HEK293T (cell line): ENCODE results near the gene RASA1.

ENCODE experiments used
- CTCF ChIA-PET: fragments of 350-600 bp; formaldehyde crosslinking; extraction: SDS; loops from one replicate; lab custom pipeline; 2021; ENCODE audit warnings: antibody characterized with exemption, inconsistent platforms; lab: Yijun Ruan, JAX
- POLR2A ChIA-PET: fragments of 350-600 bp; formaldehyde crosslinking; extraction: SDS; loops from one replicate; lab custom pipeline; 2020; ENCODE audit warnings: antibody characterized with exemption, inconsistent platforms; lab: Yijun Ruan, JAX
- DNase-seq: peaks from one replicate; pipeline ENCODE4 v3.0.0; 2012; ENCODE audit warnings: mixed read lengths; ENCODE audit errors: extremely low spot score
- ARNT ChIP-seq: fragments of 450-650 bp; IDR thresholded peaks from 2 replicates; pipeline ENCODE4 v1.6.1; 2017; ENCODE audit warnings: mild to moderate bottlenecking
- BHLHE40 ChIP-seq: fragments of 450-650 bp; IDR thresholded peaks from 2 replicates; pipeline ENCODE4 v1.6.1; 2016; ENCODE audit warnings: mild to moderate bottlenecking, moderate library complexity, borderline replicate concordance
- CTBP1 ChIP-seq: fragments of 450-650 bp; IDR thresholded peaks from 2 replicates; pipeline ENCODE4 v1.6.1; 2016; ENCODE audit warnings: borderline replicate concordance
- ELF4 ChIP-seq: fragments of 450-650 bp; IDR thresholded peaks from 2 replicates; pipeline ENCODE4 v1.6.1; 2017; ENCODE audit warnings: antibody characterized with exemption
- FOXA1 ChIP-seq: fragments of 450-650 bp; IDR thresholded peaks from 2 replicates; pipeline ENCODE4 v1.6.1; 2016; ENCODE audit warnings: mild to moderate bottlenecking
- FOXK2 ChIP-seq: fragments of 450-650 bp; IDR thresholded peaks from 2 replicates; pipeline ENCODE4 v1.6.1; 2016; ENCODE audit warnings: mild to moderate bottlenecking
- FOXM1 ChIP-seq: fragments of 450-650 bp; IDR thresholded peaks from 2 replicates; pipeline ENCODE4 v1.6.1; 2017; ENCODE audit warnings: mild to moderate bottlenecking, borderline replicate concordance
- HDGF ChIP-seq: fragments of 450-650 bp; IDR thresholded peaks from 2 replicates; pipeline ENCODE4 v1.6.1; 2017; ENCODE audit warnings: antibody characterized with exemption, borderline replicate concordance
- L3MBTL2 ChIP-seq: fragments of 450-650 bp; conservative IDR thresholded peaks from 2 replicates; pipeline ENCODE4 v1.6.1; 2016; ENCODE audit warnings: mild to moderate bottlenecking
- LEF1 ChIP-seq: fragments of 450-650 bp; IDR thresholded peaks from 2 replicates; pipeline ENCODE4 v1.6.1; 2017; ENCODE audit warnings: mild to moderate bottlenecking, borderline replicate concordance
- NFRKB ChIP-seq: fragments of 450-650 bp; IDR thresholded peaks from 2 replicates; pipeline ENCODE4 v1.6.1; 2016; ENCODE audit warnings: mild to moderate bottlenecking, moderate library complexity
- SP1 ChIP-seq: fragments of 450-650 bp; IDR thresholded peaks from 2 replicates; pipeline ENCODE4 v1.6.1; 2017
- SUZ12 ChIP-seq: fragments of 450-650 bp; IDR thresholded peaks from 2 replicates; pipeline ENCODE4 v1.6.1; 2016; ENCODE audit warnings: mild to moderate bottlenecking
- TARDBP ChIP-seq: fragments of 450-650 bp; IDR thresholded peaks from 2 replicates; pipeline ENCODE4 v1.6.1; 2016
- ZNF384 ChIP-seq: fragments of 450-650 bp; IDR thresholded peaks from 2 replicates; pipeline ENCODE4 v1.6.1; 2016
- TF ChIP-seq, protein P1 (sequence below): fragments of 450-650 bp; IDR thresholded peaks from 2 replicates; pipeline ENCODE4 v1.6.1; 2016

RASA1 gene

DNA sequence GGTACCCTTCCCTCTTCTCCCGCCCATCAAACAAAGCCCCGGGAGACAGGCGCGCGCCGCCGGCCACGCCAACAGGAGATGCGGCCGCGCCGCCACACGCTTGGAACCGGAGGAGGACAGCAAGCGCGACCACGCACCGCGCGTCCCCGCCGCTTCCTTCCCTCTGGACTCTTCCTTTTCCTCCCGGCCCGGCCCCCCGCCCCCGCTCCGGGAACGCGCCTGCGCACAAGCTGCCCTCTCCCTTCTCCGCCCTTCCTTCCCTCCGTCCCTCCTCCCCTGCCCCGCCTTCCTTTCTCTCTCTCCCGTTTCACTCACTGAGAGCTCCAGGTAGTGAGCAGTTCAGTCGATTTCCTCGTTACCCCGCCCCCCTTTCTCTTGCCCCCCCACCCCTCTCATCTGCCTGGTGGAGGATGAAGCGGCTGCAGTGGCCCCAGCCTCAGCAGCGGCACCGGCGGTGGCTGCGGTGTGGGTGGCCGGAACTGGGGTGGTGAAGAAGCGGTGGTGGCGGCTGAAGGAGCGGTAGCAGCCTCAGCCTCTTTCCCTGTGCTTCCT lies at the start of gene RASA1:
Gene RASA1, plus strand, starts transcription at position 310 of the 552 bp plus-strand sequence. CDS start 569 bp downstream, outside the sequence.
- TF ChIP-seq ELF4 (no peak), L3MBTL2 (no peak; the same call in 1 of the 2 replicates), HDGF (no peak), TARDBP (no peak)
- TF ChIP-seq, protein P1, sequence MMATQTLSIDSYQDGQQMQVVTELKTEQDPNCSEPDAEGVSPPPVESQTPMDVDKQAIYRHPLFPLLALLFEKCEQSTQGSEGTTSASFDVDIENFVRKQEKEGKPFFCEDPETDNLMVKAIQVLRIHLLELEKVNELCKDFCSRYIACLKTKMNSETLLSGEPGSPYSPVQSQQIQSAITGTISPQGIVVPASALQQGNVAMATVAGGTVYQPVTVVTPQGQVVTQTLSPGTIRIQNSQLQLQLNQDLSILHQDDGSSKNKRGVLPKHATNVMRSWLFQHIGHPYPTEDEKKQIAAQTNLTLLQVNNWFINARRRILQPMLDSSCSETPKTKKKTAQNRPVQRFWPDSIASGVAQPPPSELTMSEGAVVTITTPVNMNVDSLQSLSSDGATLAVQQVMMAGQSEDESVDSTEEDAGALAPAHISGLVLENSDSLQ: no peak; the same call in 1 of the 2 replicates
- POLR2A ChIA-PET: interaction anchor here (0.5 to 1.5 kb wide), 12 partner anchors 9 to 133 kb away, joined by 3 to 8 read pairs (median 3); no protein-coding TSS in a partner anchor
- CTCF ChIA-PET: interaction anchor here (1.0 kb wide), 1 partner anchor 9 kb away, joined by 3 read pairs; no protein-coding TSS in a partner anchor
- peak; percentile 89 for DNase-seq

DNA sequence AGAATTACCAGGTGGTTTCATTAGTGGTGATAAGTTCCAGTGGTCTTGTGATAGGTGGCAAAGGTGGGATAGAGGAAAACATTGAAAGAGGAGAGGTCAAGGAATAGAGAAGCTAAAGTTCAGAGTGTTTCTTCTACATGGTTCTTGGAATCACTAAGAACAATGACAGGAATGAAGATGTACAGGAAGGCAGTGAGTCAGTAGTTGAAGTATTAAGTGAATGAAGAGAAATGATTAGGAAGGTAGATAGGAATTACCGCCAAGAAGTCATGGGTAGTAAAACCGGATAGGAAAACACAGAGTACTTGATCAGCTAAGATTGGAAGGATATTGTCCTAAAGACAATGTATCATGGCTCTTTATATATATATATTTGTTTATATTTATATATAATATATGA lies 37.9 kb upstream of the RASA1 start:
- POLR2A ChIA-PET: no interaction called here
- CTCF ChIA-PET: no interaction called here
- no peak for DNase-seq
- no peak for TF ChIP-seq SUZ12
- TF ChIP-seq LEF1: no peak
- TF ChIP-seq, protein P1: no peak
- TF ChIP-seq TARDBP: no peak
- TF ChIP-seq L3MBTL2: no peak
- no peak for TF ChIP-seq FOXA1
- no peak for TF ChIP-seq ARNT
- TF ChIP-seq FOXK2: no peak
- TF ChIP-seq NFRKB: no peak
- TF ChIP-seq BHLHE40: no peak
- TF ChIP-seq SP1: no peak
- no peak for TF ChIP-seq FOXM1
- no peak for TF ChIP-seq HDGF
- TF ChIP-seq ELF4: no peak
- no peak for TF ChIP-seq CTBP1
- no peak for TF ChIP-seq ZNF384

GRCh38 chr5:87231037-87231808 lies 36.5 kb upstream of the RASA1 start:
- POLR2A ChIA-PET: no interaction called here
- CTCF ChIA-PET: no interaction called here
- no peak for DNase-seq
- TF ChIP-seq HDGF (no peak), SUZ12 (no peak), BHLHE40 (no peak), L3MBTL2 (no peak), FOXK2 (no peak), SP1 (no peak), CTBP1 (no peak), ARNT (no peak), NFRKB (no peak), TARDBP (no peak), FOXA1 (no peak), LEF1 (no peak), ZNF384 (no peak)
- TF ChIP-seq, protein P1: no peak

DNA sequence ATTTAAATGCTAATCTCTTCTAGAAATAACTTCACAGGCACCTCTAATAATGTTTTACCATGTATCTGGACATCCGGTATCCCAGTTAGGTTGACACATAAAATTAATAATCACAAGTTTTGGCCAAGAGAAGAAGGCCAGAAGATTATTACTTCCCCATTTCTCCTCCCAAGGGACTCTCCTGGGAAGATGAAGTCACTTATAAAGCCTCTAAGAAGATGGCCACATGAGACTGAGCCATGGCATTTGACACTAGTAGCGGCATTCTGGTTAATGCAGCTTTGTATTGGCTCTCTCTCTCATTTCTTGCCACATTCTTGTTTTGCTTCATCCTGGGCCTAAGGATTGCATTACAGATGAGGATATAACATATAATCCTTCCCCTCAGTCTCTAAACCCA lies 34.5 kb upstream of the RASA1 start:
- ChIA-PET POLR2A (no interaction called here), CTCF (no interaction called here)
- no peak for TF ChIP-seq FOXA1
- TF ChIP-seq FOXM1: no peak
- TF ChIP-seq ZNF384: no peak
- no peak for TF ChIP-seq SP1
- no peak for TF ChIP-seq HDGF
- no peak for TF ChIP-seq SUZ12
- DNase-seq: no peak

DNA sequence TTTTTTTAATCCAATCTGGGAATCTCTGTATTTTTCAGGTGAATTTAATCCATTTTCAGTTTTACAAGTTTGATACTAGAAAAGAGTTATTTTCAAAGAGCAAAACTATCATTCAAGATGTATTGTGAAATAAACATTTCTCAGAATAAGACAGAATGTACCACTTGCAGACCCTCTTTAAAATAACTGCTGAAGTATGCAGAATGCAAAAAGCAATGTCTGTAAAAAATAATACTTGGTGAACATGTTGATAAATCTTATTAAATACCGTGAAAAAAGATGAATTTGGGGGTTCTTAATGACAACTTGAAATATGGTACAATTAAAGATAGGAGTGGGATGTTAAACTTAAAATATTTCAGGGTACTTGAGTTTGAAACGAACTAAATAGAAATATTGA lies 26.1 kb upstream of the RASA1 start:
- ChIA-PET CTCF (no interaction called here), POLR2A (no interaction called here)
- no peak for DNase-seq
- TF ChIP-seq FOXM1: no peak
- TF ChIP-seq NFRKB: no peak
- TF ChIP-seq LEF1: no peak
- no peak for TF ChIP-seq CTBP1
- TF ChIP-seq, protein P1: no peak
- no peak for TF ChIP-seq HDGF

DNA sequence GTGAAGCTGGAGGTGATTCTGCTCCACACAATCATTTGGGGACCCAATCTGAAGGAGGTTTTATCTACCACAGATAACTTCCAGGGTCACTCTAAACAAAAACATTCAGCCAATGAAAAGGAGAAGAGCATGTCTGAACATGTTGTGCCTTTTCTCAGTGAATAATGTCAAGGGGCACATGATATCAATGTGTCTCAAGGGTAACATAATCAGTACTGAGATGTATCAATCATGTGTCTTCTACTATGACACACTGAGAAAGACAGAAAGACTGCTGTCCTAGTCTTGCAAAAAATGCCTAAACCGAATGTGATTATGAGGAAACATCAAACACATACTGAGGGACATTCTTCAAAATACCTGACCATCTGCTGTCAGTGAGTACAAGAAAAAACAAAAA lies 25.4 kb upstream of the RASA1 start:
- CTCF ChIA-PET: no interaction called here
- TF ChIP-seq HDGF (no peak), FOXM1 (no peak), L3MBTL2 (no peak), SUZ12 (no peak), FOXK2 (no peak), SP1 (no peak), ZNF384 (no peak)
- TF ChIP-seq, protein P1: no peak
- POLR2A ChIA-PET: no interaction called here
- no peak for DNase-seq
